GM12864 (cell line): ENCODE measurements around the gene SPRR2E.
"Not testable (repeated sequence)": the region's sequence is repeated elsewhere in the genome, so short reads cannot be mapped to it uniquely, and the experiment has no call there.

Experiments used
- DNase-seq: peaks from one replicate; pipeline ENCODE4 v3.0.0-alpha.2; 2011; ENCODE audit warnings: low read depth
- H3K4me3 ChIP-seq: 2 replicates; pipeline ENCODE4 v1.5.1; 2011; ENCODE audit warnings: mild to moderate bottlenecking, low read depth, low read length, control low read depth
- TF ChIP-seq, protein P1 (sequence below): IDR thresholded peaks from 2 replicates; pipeline ENCODE4 v1.5.1; 2011; ENCODE audit warnings: low read depth, mild to moderate bottlenecking, moderate library complexity, low read length, control low read depth, inconsistent platforms; ENCODE audit errors: missing control alignments

Gene SPRR2E

DNA sequence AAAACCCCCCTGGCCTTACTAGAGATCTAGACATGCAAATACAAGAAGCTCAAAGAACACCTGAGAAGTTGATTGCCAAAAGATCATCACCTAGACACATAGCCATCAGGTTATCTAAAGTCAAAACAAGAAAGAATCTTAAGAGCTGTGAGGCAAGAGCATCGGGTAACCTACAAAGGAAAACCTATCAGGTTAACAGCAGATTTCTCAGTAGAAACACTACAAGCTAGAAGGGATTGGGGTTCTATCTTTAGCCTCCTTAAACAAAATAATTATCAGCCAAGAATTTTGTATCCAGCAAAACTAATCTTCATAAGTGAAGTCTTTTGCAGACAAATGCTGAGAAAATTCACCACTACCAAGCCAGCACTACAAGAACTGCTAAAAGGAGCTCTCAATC, 31.2 kb upstream of the SPRR2E start:
- H3K4me3 ChIP-seq = no peak overlapping the region
- DNase-seq = no peak
- TF ChIP-seq, protein P1, sequence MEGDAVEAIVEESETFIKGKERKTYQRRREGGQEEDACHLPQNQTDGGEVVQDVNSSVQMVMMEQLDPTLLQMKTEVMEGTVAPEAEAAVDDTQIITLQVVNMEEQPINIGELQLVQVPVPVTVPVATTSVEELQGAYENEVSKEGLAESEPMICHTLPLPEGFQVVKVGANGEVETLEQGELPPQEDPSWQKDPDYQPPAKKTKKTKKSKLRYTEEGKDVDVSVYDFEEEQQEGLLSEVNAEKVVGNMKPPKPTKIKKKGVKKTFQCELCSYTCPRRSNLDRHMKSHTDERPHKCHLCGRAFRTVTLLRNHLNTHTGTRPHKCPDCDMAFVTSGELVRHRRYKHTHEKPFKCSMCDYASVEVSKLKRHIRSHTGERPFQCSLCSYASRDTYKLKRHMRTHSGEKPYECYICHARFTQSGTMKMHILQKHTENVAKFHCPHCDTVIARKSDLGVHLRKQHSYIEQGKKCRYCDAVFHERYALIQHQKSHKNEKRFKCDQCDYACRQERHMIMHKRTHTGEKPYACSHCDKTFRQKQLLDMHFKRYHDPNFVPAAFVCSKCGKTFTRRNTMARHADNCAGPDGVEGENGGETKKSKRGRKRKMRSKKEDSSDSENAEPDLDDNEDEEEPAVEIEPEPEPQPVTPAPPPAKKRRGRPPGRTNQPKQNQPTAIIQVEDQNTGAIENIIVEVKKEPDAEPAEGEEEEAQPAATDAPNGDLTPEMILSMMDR = no peak

DNA sequence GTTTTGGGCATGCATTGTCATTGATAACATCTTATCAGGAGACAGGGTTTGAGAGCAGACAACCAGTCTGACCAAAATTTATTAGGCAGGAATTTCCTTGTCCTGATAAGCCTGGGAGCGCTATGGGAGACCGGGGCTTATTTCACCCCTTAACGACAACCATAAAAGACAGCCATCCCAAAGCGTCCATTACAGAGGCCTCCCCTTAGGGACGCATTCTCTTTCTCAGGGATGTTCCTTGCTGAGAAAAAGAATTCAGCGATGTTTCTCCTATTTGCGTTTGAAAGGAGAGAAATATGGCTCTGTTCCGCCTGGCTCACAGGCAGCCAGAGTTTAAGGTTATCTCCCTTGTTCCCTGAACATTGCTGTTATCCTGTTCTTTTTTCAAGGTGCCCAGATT, 29.5 kb upstream of the SPRR2E start:
- not testable (repeated sequence) for DNase-seq, H3K4me3 ChIP-seq

DNA sequence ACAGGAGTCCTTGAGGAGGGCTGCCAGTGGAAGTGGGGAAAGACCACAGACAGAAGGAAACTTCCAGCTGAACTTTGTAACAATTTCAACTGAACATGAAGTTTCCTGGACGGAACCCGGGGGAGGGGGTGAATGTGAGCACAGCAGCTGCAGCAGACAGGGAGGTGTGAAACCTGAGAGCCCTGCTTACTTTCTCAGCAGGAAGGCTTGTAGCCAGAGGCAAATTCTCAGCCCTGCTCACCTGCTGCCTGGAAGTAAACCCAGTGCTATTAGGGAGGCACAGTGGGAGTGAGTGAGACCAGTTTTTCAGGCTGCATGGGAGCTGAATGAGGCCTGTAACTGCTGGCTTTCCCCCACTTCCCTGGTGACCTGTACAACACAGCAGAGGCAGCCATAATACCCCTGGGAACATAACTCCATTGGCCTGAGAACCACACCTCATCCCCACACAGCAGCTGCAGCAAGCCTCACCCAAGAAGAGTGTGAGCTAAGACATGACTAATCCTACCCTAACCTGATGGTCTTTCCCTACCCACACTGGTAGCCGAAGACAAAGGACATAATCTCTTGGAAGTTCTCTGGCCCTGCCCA, 28.6 kb upstream of the SPRR2E start:
- DNase-seq = no peak
- no peak overlapping the region for H3K4me3 ChIP-seq
- TF ChIP-seq, protein P1 = no peak

DNA sequence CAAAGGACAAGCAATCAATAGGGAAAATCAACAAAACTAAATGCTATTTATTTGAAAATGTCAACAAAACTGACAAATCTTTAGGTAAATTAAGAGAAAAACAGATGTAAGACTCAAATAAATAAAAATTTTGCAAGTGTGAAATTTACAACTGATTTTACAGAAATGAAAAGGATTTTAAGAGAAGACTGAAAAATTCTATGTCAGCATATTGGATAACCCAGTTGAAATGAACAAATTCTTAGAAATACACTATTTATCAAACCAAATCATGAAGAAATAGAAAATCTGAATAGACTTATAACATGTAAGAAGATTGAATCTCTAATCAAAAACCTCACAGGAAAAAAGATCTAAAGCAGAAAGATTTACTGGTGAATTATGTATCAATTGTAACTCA, 26.6 kb upstream of the SPRR2E start:
- no peak overlapping the region for H3K4me3 ChIP-seq
- TF ChIP-seq, protein P1 = no peak
- DNase-seq = no peak

DNA sequence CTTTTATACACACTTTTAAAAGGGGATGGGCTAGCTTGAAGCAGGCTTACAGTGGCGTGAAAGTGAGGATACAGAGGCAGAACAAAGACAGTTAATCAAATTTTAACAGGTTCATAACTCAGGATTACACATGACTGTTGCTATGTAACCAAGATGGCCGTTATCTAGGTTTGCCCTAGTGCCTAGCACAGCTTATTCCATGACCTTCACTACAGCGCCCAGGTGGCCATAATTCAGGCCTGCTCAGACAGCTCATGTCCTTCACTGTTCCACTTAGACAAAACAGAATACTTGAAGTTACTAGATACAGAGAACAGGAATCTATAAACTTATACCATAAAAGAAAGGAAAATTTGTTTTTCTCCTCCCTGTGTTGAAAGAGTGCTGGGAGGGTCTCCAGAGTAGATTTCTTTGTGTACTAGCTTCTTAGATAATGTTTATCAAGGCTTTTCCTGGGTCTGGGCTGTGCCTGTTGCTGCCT, 25.2 kb upstream of the SPRR2E start:
- DNase-seq = no peak
- no peak overlapping the region for H3K4me3 ChIP-seq
- TF ChIP-seq, protein P1 = no peak

DNA sequence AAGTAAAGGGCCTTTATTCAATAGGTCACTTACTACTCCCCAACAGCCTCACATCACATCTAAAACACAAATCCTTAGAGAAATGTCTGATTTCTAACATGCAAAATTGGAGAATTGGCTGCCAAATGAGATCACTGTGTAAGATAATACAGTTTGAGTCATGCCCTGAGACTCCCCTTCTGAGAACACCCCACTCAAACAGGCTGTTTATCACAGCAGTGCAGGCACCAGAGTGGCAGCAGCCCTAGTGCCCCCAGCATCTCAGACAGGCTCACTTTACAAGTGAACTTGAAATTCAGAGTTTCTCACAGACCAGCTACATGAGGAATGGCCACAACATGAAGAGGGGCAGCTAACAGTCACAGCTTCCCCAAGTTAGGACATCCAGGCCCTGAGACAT, 20.9 kb upstream of the SPRR2E start:
- not testable (repeated sequence) for H3K4me3 ChIP-seq, DNase-seq

DNA sequence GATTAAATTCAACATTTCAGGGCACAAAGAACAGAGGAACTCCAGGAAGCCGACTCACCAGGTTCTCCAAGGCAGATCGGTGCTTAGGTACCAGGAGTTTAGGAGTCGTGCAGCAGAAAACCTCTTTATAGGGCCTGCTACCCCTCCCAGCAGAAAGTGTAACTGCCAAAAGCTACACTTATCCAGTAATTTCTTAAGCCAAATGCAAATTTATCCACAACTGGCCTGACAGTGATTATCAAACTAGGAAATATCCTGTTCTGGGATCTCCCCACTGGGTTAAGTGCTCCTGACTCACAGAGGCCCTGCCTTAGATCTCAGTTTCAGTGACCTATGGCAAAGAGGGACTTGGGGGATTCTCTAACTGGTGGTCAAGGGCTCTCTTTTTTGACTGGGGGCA, 19.1 kb upstream of the SPRR2E start, which contains the start of gene SPRR2F:
Gene SPRR2F (minus strand): TSS at position 101 of the 400 bp plus-strand sequence. CDS start 783 bp downstream, outside the sequence.
- no peak for DNase-seq
- no peak within 1 kb of the TSS for H3K4me3 ChIP-seq
- TF ChIP-seq, protein P1 = no peak

DNA sequence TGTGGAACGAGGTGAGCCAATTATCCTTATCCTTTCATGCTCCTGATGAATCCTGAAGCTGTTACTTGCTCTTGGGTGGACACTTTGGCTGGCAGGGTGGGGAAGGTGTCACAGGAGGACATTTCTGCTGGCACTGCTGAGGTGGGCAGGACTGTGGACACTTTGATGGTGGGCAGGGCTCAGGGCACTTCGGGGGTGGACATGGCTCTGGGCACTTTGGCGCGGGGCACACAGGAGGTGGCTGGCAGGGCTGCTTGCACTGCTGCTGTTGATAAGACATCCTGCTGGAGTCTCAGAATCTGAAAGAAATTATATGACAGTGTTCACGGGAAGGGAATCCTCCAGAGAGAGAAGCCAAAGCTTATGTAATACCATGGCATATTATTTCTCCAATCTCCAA, 18.1 kb upstream of the SPRR2E start:
- H3K4me3 ChIP-seq, DNase-seq: not testable (repeated sequence)
